LHCN-M2 (cell line): ENCODE measurements around the gene ZNF385B. TPM values are rescaled to one million over a fixed set of nuclear protein-coding genes. Genes with fewer than 3 reads are reported as not detected.

Experiments
- DNase-seq: peaks from one replicate; pipeline ENCODE4 v3.0.0-alpha.2; 2012; ENCODE audit warnings: low read depth
- total RNA-seq: library from RNA; depleted of rRNA; stranded (reverse); fragments of >200 nt; gene quantifications from 2 replicates; pipeline ENCODE4 v1.2.3, GENCODE V29; 2014

ZNF385B gene
- total RNA-seq, 1 experiment from 2014 or later = 0.17 TPM

DNA sequence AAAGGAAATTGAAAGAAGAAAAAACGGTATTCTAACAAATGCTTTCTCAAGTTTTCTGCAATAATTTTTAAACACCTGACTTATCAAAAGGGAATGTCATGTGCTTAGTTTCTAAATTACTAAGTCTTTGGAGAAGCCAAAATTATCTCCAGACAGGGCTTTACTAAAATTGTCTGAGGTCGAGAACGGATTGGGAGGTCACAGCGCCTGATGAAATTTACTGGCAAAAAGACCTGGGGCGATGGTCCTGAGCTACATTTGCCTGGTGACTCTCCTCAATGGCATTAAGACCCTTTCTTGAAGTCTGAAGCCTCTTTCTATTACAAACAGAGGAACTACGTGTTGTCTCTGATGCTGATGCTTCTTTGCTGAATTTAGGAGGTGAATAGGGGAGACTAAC, 305.0 kb downstream of the ZNF385B start:
- DNase-seq = no peak

DNA sequence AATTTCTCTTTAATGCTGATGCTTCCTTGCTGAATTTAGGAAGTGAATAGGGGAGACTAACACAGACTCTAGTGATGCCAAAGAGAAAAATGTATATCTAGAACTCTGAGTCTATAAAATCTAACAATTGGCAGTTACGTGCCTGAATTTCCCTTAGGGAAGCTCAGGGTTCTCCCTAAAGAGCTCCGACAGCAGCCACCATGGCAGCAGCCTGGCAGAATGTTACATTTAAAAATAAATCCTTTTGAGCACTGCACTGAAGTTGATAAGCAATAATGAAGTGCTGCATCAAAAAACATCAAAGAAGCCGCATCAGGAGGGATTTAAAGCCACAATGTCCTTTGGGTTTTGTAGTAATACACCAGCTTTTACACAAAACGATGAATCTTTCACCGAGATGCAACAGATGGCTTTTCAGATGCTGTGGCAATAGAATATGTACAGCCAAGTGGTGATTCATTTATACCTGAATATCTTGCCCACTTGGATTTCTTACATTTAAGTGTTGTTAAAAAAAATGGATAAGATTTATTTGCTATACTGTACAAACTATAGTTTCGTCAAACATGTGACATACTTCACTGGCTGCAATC, 305.6 kb downstream of the ZNF385B start:
- peak; percentile 81 for DNase-seq

- DNase-seq = no peak
These were observed 306.6 kb downstream of the ZNF385B start for GRCh38 chr2:179554639-179555386.

DNA sequence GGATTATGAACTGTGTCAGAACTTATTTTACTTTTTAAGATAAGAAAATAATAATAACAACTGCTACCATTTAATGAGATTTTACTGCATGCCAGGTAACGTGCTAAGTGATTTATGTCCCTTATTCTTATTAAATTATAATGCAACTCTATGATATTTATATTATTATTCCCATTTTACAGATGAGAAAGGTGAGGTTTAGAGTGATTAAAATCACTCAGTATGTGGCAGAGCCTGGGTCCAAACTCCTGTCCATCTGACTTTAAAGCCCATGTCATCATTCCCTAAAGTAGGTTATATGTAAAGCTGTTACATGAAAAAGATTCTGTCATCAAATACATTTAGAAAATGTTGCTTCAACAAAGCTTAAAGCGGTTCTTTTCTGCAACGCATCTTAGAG, 308.0 kb downstream of the ZNF385B start:
- no peak for DNase-seq

- no peak for DNase-seq
These were observed 309.8 kb downstream of the ZNF385B start for GRCh38 chr2:179551539-179552045.

GRCh38 chr2:179550849-179551248, 310.6 kb downstream of the ZNF385B start:
- no peak for DNase-seq

DNA sequence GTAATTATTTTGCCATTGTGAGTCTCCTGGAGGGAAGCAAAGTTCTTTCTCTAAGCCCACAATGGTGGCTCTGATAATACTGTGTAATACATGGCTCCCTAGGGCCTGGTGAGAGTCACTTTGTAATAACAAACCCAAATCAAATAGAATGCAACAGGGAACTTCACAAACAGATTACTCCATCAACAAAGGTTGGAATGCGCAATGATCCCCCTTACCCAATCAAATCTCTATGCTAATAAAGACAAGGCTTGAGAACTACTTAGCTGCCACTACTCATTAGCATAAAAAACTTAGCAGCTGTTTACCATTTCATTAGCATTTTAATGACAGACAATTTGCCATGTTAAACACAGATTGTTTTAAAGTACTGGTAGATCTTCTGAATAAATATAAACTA, 311.2 kb downstream of the ZNF385B start:
- no peak for DNase-seq

DNA sequence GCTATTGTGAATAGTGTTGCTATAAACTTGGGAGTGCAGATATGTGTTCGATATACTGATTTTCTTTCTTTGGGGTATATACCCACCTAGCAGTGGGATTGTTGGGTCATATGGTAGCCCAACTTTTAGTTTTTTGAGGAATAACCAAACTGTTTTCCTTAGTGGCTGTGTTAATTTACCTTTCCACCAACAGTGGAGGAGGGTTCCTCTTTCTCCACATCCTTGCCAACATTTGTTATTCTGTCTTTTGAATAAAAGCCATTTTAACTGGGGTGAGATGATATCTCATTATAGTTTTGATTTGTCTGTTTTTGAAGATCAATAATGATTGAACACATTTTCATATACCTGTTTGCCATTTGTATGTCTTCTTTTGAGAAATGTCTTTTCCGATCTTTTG, 314.8 kb downstream of the ZNF385B start:
- DNase-seq = no peak

- DNase-seq = no peak
These were observed 316.4 kb downstream of the ZNF385B start for GRCh38 chr2:179545024-179545423.

- DNase-seq = peak; percentile 37
These were observed 318.0 kb downstream of the ZNF385B start for GRCh38 chr2:179543361-179543901.

- DNase-seq = no peak
These were observed 319.8 kb downstream of the ZNF385B start for GRCh38 chr2:179541586-179541985.

- no peak for DNase-seq
These were observed 322.3 kb downstream of the ZNF385B start for GRCh38 chr2:179539124-179539511.

DNA sequence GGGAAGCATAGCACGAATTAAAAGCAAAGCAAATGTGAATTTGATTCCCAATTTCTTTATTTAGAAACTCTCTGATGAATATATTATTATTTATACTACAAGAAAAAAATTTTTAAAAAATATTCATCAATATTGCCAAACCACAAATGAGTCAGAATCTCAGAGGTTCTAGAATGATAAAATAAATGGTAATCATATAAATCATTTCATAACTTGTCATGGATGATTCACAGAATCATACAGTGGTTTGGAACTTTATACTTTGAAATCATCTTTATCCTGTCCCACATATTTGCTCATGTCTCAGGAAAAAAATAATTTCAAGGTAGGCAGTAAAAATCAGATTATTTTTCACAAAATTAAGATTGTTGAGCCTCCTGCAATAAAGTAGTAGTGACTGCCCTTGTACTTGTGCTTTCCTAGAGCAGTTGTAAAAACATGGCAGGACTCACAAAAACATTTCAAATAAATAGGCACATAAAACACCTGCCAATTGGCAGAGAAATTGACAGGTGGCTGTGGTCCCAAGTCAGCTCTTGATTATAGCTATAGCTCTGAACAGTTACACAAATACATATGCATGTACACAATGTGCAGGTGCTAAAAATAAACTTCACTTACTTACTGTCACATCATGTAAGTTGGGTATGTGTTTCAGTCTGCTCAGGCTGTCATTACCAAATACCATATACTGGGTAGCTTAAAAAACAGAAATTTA, 322.8 kb downstream of the ZNF385B start:
- peak; percentile 71 for DNase-seq

GRCh38 chr2:179536185-179536584, 325.2 kb downstream of the ZNF385B start:
- DNase-seq = peak; percentile 41

- no peak for DNase-seq
These were observed 327.5 kb downstream of the ZNF385B start for GRCh38 chr2:179533875-179534274.

DNA sequence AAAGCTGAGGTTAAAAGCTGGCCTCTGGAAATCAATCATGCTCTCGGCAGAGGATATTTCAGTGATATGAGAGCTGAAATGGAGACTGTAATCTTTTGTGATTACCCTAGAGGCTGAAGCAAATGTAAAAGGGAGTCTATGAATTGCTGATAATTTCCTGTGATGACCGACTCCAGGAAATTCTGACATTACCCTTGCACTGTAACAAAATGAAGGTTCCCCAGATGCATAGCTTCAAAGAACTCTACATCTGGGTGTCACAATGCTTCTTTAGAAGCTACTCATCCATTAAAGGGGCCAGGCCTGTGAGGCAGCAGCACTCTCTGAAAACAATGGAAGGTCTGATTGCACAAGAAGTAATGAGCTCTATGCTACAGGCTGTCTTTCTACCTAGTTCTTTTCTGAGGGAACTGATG, 328.5 kb downstream of the ZNF385B start:
- no peak for DNase-seq

GRCh38 chr2:179528576-179529069, 332.8 kb downstream of the ZNF385B start:
- DNase-seq = no peak

DNA sequence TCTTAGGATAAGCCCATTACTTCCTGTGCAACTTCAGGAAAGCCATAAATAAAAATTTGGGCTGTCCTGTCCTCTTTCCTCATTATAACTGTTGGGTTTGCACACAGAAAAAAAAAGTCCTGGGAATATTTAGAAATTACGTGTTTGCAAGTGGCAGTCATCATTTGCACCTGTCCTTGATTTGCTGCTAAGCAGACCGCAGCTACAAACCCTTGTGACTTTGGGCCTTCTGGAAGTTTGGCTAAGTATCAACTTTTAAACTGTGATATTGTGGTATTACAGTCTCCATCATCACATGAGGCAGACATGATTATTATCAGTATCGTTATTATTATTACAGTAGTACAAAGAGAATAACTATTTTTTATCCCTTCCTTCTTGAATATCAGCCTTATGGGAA, 336.1 kb downstream of the ZNF385B start:
- DNase-seq = peak; percentile 93

DNA sequence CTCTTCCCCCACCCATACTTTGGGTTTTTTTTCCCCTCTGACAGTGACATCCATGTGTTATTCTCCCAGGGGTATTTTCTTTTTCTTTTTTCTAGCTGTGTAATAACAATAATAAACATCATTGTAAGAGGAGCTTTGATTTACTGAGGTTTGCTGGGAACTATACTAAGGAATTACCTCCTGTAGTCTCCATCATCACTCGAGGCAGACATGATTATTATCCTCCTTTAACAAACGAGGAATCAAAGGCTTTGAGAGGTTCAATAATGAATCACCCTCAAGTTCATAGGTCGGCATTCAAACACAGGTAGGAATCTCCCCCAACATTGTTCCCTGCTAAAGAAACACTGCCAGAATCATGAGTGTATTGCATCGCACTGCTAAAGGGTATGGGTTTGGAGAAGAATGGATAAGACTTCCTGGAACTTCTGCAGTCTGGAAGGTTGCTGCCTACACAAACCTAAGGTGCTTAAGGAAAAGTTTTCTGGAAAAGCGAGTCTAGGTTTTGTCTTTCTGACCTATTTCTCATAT, 336.5 kb downstream of the ZNF385B start:
- DNase-seq = peak; percentile 20

DNA sequence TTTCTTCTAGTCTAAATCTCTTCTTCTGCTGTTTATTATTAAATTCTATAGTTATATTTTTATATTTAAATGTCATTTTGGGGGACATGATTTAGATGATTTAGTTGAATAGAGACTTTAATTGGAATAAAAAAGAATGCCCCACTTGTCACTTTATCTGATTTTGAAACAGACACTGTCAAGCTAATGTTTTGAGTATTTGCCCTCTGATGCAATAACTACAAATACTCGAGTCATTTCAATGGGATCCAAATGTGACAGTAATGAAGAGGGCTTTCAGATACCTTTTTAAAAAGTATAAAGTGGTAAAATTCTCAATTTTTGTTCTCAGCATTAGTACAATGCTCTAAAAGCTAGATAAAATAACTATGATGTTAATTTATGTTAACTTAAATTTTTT, 339.5 kb downstream of the ZNF385B start:
- no peak for DNase-seq

GRCh38 chr2:179518830-179519229, 342.6 kb downstream of the ZNF385B start:
- no peak for DNase-seq

DNA sequence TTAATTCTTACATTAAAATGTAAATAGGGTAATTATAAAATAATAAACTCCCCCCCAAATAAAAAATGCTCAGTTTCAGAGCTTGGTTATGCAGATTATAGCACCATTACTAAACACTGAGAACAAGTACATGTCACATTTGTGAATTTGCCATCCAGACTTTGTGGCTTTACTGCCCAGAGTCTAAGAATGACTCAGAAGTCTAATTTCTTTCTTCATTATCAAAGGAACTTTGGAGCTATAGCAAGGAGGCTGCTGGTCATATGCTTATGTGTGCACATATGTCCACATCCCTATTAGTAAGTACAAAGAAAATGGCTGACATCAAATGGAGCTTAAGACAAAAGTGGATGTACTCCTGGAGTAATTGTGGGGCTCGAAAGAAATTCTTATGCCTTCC, 348.2 kb downstream of the ZNF385B start:
- peak; percentile 27 for DNase-seq
